Measurements from ENCODE around the gene ATAD3C. TPM values are rescaled to one million over a fixed set of nuclear protein-coding genes. Genes with fewer than 3 reads are reported as not detected.
"Not testable (repeated sequence)": the region's sequence is repeated elsewhere in the genome, so short reads cannot be mapped to it uniquely, and the experiment has no call there.

The ATAD3C gene
- total RNA-seq, 1 experiment from 2014 or later, result not detected

DNA sequence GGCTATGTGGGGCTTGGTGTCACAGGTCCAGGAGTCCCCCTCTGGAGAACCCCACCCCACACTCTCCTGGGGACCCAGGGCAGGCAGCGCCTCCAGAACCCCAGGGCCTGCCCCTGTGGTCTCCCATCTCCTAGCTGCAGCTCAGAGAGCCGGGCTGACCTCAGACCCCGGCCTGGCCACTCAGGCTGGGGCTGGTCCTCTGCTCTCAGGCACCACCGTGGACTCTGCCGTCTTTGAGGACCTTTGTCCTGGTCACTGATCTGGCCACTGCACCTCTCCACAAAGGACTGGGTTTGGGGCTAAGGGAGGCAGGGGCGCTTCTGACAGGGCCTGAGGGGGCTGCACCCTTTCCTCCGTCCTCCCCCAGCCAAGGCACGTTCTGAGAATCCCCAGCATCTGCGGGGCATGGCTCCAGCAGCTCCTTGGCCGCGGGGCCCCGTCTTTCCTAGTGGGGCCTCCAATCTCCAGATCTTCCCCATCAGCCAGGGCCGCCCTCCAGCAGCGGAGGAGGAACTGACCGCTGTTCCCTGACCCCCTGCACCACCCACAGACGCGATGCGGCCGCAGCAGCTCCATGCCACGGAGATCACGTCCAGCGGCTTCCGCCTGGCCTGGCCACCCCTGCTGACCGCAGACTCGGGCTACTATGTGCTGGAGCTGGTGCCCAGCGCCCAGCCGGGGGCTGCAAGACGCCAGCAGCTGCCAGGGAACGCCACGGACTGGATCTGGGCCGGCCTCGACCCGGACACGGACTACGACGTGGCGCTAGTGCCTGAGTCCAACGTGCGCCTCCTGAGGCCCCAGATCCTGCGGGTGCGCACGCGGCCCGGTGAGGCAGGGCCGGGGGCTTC lies 10.7 kb upstream of the ATAD3C start:
- no peak for DNase-seq (ENCODE audit: low read depth)
- in situ Hi-C loops (cut with HindIII; ENCODE audit: low pct_unique_long_range_greater_than_20kb, low sequenced_read_pairs), result no loop called here

DNA sequence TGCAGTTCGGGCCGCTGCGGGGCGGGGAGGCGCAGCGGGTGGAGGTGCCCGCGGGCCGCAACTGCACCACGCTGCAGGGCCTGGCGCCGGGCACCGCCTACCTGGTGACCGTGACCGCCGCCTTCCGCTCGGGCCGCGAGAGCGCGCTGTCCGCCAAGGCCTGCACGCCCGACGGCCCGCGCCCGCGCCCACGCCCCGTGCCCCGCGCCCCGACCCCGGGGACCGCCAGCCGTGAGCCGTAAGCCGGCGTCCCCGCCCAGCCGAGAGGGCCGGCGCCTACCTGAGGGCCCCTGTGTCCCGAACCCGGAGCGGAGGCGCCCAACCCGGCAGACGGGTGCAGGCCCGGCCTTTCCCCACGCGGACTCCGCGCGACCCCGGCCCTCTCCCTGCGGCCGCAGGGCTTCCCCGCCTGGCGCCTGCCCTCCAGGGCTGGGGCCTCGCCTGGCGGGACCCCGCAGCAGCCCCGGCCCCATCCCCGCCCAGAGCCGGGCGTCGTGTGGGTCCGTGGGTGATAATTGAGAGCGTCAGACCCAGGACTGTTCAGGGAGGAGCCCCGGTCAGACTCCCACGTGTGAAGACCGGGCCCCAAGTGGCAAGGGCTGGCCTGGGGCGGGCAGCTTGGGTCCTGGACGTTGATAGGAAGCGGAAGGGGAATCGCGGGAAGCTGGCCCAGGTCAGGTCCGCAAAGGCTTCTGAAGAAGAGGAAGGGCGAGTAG lies 9.8 kb upstream of the ATAD3C start:
- in situ Hi-C loops (cut with HindIII; ENCODE audit: low pct_unique_long_range_greater_than_20kb, low sequenced_read_pairs), result no loop called here
- no peak for DNase-seq (ENCODE audit: low read depth)

DNA sequence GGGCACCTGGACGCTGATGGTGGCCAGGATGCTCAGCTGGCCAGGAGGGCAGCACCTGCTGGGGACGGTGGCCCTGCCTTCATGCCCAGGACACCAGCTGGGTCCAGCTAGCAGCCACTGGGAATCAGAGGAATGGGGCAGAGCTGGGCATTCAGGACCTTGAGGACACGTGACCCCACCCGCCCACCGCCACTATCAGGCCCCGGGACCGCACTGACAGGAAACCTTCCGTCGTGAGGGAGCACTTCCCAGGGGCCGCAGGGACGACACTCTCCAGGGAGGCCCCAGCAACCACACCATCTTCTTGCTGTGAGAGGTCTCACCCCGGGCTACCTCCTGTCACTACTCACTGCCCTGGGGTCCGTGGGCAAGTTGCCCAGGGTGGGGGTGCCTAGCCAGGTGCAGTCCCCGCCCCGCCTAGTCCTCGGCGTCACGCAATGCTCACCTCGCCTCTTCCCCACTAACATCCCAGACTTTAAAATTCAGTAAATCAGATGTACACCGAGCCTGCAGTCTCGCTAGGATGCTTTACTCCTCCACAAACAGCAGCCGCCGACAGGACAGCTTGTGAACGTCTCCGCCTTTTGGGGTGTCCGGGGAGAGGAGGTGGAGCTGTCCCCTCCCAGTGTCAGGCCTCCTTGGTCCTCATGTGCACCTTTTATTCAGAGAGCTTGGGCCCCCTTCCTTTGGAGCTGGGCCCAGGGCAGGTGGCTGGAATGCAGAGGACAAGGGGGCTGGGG lies 9.1 kb upstream of the ATAD3C start:
- in situ Hi-C loops (cut with HindIII; ENCODE audit: low pct_unique_long_range_greater_than_20kb, low sequenced_read_pairs), result no loop called here

DNA sequence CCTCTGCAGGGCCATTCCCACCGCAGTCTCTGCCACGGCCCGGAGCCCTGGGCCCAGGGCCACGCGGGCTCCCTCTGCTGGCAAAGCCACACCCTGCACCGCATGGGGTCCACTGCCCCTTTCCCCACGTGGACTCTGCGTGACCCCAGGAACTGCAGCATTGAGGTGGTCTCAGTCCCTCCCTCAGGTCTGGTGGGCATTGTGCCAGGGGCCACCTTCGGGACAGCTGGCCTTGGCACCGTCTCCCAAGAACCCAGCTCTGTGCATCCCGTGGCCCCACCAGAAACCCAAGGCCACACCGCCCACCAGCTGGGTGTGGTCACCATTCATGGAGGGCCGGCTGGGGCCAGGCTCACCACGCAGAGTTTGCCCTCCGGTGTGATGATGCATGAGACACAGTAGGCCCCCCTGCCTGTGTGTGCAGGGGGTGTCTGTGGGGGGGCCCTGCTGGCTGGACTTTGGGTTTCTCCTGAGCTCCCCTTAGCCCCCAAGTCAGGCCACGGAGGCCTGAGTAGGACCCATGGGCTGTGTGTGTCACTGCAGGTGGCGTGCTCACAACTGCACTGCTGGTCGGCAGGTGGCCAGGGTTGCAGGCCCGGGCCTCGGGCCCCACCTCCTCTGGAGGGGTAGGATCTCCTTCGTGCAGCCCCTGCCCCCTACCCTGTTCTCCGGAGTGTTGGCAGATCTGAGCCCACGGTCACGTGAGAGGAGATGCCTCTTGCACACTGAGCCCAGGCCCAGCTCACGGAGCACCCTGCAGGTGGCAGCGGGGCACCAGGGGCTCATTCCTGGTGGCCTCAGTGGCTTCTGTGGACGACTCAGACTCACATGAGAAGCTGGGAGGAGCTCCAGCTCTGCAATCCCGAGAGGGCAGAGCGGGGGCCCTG lies 8.2 kb upstream of the ATAD3C start:
- DNase-seq (ENCODE audit: low read depth), result peak; percentile 32
- in situ Hi-C loops (cut with HindIII; ENCODE audit: low pct_unique_long_range_greater_than_20kb, low sequenced_read_pairs), result no loop called here

More for the DNA sequence above, 9.1 kb upstream of the ATAD3C start:
- no peak for DNase-seq (ENCODE audit: low read depth)

DNA sequence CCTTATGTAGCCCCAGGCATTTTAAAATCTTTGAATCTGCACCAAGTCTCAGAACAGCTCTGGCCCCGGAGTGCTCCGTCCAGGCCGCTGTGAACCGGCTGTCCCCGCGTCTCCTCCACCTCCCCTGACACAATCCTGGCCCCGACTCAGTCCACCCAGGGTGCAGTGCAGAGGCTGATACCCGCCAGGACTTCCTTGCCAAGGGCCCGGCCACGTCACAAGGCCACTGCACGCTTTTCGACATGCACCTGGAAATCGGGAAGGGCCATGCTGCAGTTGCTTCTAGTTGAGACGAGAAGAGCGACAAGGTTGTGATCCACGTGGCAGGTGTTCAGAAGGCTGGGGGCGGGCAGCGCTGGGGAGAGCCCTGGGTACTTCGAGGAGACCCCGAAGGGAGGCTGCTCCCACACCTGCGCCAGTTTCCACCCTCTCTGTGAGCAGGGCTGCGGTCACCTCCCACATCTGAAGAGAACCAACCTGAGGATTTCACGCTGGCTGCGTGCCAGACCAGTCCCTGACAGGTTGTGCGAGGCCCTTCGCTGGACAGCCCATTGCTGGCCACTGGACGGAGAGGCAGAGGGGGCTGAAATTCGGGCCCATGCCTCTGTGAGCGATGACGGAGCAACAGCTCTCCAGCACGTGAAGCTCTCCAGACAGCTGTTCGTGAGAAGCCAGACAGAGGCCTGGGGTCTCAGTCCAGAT lies 7.3 kb upstream of the ATAD3C start:
- in situ Hi-C loops (cut with HindIII; ENCODE audit: low pct_unique_long_range_greater_than_20kb, low sequenced_read_pairs), result no loop called here
- DNase-seq (ENCODE audit: low read depth), result no peak

- in situ Hi-C loops (cut with HindIII; ENCODE audit: low pct_unique_long_range_greater_than_20kb, low sequenced_read_pairs); DNase-seq (ENCODE audit: low read depth): not testable (repeated sequence)
These were observed 2.9 kb upstream of the ATAD3C start for GRCh38 chr1:1446631-1447030.

GRCh38 chr1:1450616-1451015 lies 1.1 kb downstream of the ATAD3C start:
- DNase-seq (ENCODE audit: low read depth); in situ Hi-C loops (cut with HindIII; ENCODE audit: low pct_unique_long_range_greater_than_20kb, low sequenced_read_pairs): not testable (repeated sequence)

- in situ Hi-C loops (cut with HindIII; ENCODE audit: low pct_unique_long_range_greater_than_20kb, low sequenced_read_pairs), result no loop called here
- DNase-seq (ENCODE audit: low read depth), result no peak
These were observed 2.3 kb downstream of the ATAD3C start for GRCh38 chr1:1451696-1452364.

- DNase-seq (ENCODE audit: low read depth); in situ Hi-C loops (cut with HindIII; ENCODE audit: low pct_unique_long_range_greater_than_20kb, low sequenced_read_pairs): not testable (repeated sequence)
These were observed 2.9 kb downstream of the ATAD3C start for GRCh38 chr1:1452365-1452739.

DNA sequence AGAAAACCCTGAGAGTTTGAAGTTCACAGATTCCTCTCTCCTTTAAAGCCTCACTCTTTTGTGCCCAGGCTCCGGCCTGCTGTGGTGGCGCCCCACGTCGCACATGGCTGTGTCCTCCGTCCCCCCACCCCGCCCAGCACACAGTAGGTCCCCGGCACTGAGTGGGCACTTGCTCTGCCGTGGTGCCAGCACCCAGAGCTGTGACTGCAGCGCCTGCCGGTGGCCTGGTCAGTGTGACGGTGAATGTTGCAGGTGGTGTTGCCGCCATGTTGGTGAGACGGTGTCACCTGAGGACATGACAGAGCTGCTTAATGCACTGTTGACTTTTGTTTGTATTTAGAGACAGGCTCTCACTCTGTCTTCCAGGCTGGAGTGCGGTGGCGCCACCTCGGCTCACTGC lies 3.4 kb downstream of the ATAD3C start:
- in situ Hi-C loops (cut with HindIII; ENCODE audit: low pct_unique_long_range_greater_than_20kb, low sequenced_read_pairs), result no loop called here

GRCh38 chr1:1454286-1455056 lies 5.0 kb downstream of the ATAD3C start:
- DNase-seq (ENCODE audit: low read depth); in situ Hi-C loops (cut with HindIII; ENCODE audit: low pct_unique_long_range_greater_than_20kb, low sequenced_read_pairs): not testable (repeated sequence)

More for the DNA sequence above, 3.4 kb downstream of the ATAD3C start:
- DNase-seq (ENCODE audit: low read depth), result no peak

DNA sequence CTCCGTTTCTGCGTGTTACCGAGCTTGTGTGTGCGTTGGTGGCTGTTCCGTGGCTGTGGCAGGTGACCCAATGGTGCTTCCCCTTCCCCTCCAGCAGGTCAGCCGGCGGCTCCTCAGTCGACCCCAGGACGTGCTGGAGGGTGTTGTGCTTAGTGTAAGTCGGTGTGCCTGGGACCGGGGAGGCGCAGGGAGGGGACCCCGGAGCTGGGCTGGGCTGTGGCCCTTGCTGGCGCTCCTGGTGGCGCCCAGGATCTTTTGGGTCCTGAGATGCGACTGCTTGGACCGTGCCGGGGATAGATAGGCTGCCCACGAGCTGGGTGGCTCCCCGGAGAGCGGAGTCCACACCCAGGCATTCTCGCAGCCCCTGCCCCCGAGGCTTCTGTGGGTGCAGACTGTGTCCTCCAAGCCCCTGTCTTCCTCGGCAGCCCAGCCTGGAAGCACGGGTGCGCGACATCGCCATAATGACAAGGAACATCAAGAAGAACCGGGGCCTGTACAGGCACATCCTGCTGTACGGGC lies 5.9 kb downstream of the ATAD3C start:
- in situ Hi-C loops (cut with HindIII; ENCODE audit: low pct_unique_long_range_greater_than_20kb, low sequenced_read_pairs), result no loop called here
- DNase-seq (ENCODE audit: low read depth), result no peak

DNA sequence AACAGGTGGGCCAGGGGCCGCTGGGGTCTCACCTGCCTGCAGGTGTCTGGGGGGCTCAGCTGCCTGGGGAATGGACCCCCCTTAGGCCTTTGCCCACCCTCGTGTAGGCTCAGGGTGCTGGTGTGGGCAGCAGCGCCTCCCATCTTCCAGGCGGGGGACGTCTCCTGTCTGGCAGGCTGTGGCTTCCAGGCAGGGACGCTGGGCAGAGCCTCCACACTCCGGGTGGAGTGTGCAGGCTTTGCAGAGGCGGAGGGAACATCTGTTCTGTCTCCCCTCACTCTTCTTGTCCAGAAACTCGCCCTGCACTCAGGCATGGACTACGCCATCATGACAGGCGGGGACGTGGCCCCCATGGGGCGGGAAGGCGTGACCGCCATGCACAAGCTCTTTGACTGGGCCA lies 6.4 kb downstream of the ATAD3C start:
- DNase-seq (ENCODE audit: low read depth); in situ Hi-C loops (cut with HindIII; ENCODE audit: low pct_unique_long_range_greater_than_20kb, low sequenced_read_pairs): not testable (repeated sequence)

DNA sequence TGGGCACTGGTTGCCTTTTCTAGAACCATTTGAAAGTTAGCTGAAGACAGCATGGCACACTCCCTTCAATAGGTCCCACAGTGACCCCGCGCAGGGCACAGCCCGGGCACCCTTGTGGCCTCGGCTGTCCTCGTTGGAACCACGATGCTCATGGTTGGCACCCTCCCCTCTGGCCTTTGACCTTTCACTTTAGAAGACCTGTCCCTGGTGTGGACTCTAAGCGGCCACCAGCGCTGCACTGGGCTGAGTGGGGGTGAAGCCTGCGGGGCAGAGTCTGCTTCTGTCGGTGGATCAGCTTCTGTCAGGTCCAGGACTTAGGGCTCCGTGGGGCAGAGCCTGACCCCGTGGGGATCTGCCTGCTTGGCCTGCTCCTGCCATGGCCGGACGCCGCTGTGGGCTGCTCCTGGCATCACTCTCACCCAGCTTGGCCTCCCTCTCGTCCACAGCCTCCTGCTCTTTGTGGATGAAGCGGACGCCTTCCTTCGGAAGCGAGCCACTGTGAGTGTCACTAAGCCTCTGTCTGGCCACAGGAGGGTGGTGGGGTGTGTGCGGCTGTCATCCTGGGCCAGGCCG lies 7.3 kb downstream of the ATAD3C start:
- DNase-seq (ENCODE audit: low read depth); in situ Hi-C loops (cut with HindIII; ENCODE audit: low pct_unique_long_range_greater_than_20kb, low sequenced_read_pairs): not testable (repeated sequence)

- in situ Hi-C loops (cut with HindIII; ENCODE audit: low pct_unique_long_range_greater_than_20kb, low sequenced_read_pairs); DNase-seq (ENCODE audit: low read depth): not testable (repeated sequence)
These were observed 9.7 kb downstream of the ATAD3C start for GRCh38 chr1:1459156-1459555.

GRCh38 chr1:1459711-1460110 lies 10.2 kb downstream of the ATAD3C start:
- in situ Hi-C loops (cut with HindIII; ENCODE audit: low pct_unique_long_range_greater_than_20kb, low sequenced_read_pairs); DNase-seq (ENCODE audit: low read depth): not testable (repeated sequence)
